HG03378 (cell line): ENCODE results near the gene SMAD2.
"Not testable (repeated sequence)": the region's sequence is repeated elsewhere in the genome, so short reads cannot be mapped to it uniquely, and the experiment has no call there.

Experiments used
- ATAC-seq: cut with Tn5 transposase; IDR thresholded peaks from one replicate; pipeline ENCODE4 v1.9.1; 2021; ENCODE audit warnings: mild to moderate bottlenecking, moderate library complexity; ENCODE audit not compliant: unreplicated experiment

The SMAD2 gene

GRCh38 chr18:47797126-47797525 is 133.3 kb downstream of the SMAD2 start:
- ATAC-seq, result no peak

- no peak for ATAC-seq
Measured at GRCh38 chr18:47795434-47795814, 135.0 kb downstream of the SMAD2 start.

GRCh38 chr18:47794725-47795433 is 135.6 kb downstream of the SMAD2 start:
- no peak for ATAC-seq

GRCh38 chr18:47793609-47794008 is 136.8 kb downstream of the SMAD2 start:
- no peak for ATAC-seq

- ATAC-seq, result no peak
Measured at GRCh38 chr18:47791461-47791985, 138.9 kb downstream of the SMAD2 start.

GRCh38 chr18:47790036-47790435 is 140.4 kb downstream of the SMAD2 start:
- ATAC-seq, result no peak

- no peak for ATAC-seq
Measured at GRCh38 chr18:47788621-47789020, 141.8 kb downstream of the SMAD2 start.

GRCh38 chr18:47781561-47781960 is 148.9 kb downstream of the SMAD2 start:
- ATAC-seq, result no peak

- ATAC-seq, result no peak
Measured at GRCh38 chr18:47780011-47780725, 150.3 kb downstream of the SMAD2 start.

GRCh38 chr18:47779381-47779780 is 151.1 kb downstream of the SMAD2 start:
- ATAC-seq, result no peak

- ATAC-seq, result no peak
Measured at GRCh38 chr18:47777626-47778025, 152.8 kb downstream of the SMAD2 start.

GRCh38 chr18:47775961-47776360 is 154.5 kb downstream of the SMAD2 start:
- ATAC-seq, result no peak

GRCh38 chr18:47773931-47774330 is 156.5 kb downstream of the SMAD2 start:
- no peak for ATAC-seq

GRCh38 chr18:47772374-47773248 is 157.8 kb downstream of the SMAD2 start:
- no peak for ATAC-seq

GRCh38 chr18:47771922-47772321 is 158.5 kb downstream of the SMAD2 start:
- no peak for ATAC-seq

- ATAC-seq, result no peak
Measured at GRCh38 chr18:47767699-47768098, 162.8 kb downstream of the SMAD2 start.

- not testable (repeated sequence) for ATAC-seq
Measured at GRCh38 chr18:47767198-47767597, 163.3 kb downstream of the SMAD2 start.
